HG03342 (cell line): ENCODE results near the gene IZUMO1.
"Not testable (repeated sequence)": the region's sequence is repeated elsewhere in the genome, so short reads cannot be mapped to it uniquely, and the experiment has no call there.

Source experiments
- ATAC-seq: cut with Tn5 transposase; IDR thresholded peaks from one replicate; pipeline ENCODE4 v1.9.1; 2021; ENCODE audit warnings: mild to moderate bottlenecking, moderate library complexity; ENCODE audit not compliant: unreplicated experiment

Gene IZUMO1

DNA sequence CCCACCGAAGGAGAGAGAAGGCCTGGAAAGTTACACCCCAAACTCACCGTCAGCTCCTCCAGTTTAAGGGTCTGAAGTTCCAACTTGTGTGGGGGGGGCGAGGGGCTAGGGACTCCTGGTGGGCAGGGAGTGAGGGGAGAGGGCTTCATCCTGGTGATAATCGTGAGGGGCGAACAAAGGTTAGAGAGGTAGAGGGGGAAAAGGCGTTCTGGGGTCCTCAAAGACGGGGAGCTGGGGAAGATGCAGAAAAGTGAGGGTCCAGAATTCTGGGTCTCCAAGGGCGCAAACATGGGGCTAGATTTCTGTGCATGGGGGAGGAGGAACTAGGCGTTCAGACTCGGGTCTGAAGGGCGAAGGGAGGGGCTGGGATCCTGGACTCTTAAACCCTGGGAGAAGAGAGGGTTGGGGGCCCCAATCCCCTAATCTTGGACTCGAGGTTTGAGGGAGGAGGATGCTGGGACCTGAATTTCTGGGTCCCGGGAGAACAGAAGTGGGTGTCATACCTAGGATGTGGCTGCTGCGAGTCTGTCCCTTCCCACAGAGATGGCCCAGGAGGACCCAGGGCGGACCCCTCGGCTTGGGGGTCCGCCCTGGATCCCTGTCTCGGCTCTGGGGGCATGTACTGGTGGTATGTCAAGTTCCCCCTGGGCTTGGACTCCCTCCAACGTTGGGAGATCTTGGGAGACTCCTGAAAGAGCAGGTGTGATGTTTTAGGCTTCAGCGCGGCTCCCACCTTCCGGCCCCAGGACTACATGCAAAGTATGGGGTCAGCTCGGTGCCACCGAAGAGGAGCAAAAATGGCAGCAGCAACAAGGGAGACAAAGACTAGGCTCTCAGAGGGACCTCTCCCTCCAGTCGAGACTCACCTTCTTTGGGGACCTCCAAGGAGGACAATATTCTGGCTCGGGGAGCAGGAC lies 31.7 kb downstream of the IZUMO1 start:
- ATAC-seq, result no peak

DNA sequence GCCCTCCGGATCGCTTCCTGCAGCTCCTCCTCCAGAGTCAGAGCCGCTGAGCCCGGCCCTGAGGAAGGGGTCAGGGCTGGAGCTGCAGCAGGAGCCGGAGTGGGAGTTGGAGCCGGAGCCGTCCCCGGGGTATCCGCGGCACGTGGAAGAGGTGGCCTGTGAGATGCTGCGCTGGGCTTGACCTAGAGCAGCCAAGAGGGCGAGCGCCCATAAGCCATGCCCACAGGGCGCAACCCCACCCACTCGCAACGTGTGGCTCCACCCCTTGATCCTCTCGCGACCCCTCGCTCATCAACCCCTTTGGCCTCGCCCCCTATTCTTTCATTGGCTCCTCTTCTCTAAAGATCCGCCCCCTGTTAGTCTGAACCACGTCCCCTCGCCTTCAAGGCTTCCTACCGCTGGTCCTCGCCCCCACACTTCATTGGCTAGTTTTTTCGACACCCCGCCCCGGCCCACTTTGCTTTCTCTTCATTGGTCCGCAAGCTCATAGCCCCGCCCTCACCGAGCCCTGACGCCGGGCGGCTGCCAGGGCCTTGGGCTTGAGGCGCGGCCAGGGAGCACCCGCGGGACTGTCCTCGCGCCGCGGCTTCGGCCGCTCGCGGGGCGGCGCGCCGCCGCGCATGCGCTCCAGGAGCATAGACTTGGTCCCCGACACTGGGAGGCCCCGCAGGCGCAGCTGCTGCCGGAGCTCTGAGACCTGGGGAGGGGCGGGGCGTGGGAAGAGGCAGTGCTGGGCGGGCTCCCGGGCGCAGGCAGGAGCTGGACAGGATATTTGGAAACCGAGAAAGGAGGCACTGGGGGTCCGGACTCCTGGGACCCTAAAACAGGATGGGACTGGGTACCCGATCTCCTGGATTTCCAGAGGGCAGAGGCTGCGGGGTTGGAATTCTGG lies 32.6 kb downstream of the IZUMO1 start:
- ATAC-seq, result peak; percentile 81

GRCh38 chr19:48713041-48713863 lies 33.5 kb downstream of the IZUMO1 start:
- ATAC-seq, result no peak

GRCh38 chr19:48711106-48711662 lies 35.5 kb downstream of the IZUMO1 start:
- no peak for ATAC-seq

DNA sequence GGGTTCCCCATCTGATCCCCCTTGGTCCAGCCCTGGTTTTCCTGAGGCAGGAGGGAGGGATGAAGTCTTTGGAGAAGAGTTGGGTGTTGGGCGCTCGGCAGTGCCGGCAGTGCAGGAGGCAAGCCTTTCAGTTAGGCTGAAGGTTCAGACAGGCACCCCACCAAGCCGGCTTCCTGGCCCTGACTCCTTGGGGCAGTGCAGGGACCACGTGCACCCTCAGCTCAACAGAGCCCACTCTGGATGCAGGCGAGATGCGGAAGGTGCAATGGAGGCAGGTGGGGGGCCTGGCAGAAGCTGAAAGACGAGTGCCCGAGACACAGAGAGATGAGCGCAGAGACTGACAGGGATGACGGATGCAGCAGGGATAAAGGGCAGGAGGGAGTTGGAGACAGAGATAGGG lies 38.2 kb downstream of the IZUMO1 start:
- no peak for ATAC-seq

DNA sequence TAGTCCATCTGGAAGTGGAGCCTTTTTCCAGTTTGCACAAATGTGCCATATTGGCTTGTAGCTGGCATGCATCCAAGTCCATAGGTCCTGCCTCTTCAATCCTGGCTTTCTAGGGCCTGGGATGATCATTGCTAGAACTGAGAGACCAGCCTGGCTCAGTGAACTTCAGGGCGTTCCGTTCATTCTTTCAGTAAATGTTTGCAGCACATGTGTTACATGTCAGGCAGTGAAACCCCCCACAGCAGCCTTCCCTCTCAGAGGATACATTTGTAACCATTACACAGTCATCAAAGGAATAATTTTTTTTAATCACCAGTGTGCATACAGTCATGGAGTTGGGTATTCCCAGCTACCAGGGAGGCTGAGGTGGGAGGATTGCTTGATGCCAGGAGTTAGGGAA lies 41.3 kb downstream of the IZUMO1 start:
- no peak for ATAC-seq

GRCh38 chr19:48703316-48703715 lies 43.4 kb downstream of the IZUMO1 start:
- no peak for ATAC-seq

DNA sequence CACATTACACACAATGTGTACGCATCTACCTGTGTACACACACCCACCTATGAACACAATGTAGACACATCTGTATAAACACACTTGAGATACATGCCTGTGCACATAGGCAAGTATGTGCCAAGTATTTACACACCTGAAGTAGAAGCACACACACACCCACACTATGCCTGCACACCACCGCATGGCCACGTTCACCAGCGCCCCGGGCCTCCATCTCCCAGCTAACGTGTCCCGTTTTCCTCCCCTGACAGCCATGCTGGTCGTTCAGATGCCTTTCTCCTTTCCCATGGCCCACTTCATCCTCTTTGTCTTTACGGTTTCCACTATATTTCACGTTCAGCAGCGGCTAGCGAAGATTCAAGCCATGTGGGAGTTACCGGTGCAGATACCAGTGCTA lies 44.0 kb downstream of the IZUMO1 start:
- ATAC-seq, result no peak

GRCh38 chr19:48698046-48698445 lies 48.7 kb downstream of the IZUMO1 start:
- no peak for ATAC-seq

DNA sequence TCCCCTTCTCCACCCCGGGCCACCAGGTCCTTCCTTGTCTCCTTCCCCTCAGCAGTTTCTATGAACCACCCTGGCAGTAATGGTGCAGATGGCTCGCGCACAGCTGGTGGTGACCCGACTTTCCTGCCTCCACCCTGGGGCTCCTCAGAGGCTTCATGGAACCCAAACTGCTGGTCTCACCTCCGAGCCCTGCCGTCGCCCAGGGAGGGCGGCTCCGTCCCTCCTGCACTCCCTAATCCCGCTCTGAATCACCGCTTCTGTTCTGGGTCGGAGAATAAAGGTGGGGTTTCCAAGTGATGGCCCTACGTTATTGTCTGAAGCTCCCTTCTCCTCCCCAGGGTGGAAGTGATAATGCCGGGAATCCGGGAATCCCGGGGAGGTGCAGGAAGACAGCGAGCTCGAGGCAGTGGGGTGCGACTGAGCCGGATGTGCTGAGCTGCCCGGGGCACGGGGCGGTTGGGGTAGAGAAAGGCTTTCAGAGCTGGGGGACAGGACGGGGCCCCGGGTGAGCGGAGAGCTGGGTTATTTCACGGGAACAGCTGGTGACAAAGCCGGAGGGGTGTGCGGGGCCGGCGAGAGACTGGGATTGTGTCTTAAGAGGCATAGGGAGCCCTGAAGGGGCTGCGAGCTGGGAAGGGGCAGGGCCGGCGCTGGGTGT lies 50.2 kb downstream of the IZUMO1 start:
- ATAC-seq, result no peak

DNA sequence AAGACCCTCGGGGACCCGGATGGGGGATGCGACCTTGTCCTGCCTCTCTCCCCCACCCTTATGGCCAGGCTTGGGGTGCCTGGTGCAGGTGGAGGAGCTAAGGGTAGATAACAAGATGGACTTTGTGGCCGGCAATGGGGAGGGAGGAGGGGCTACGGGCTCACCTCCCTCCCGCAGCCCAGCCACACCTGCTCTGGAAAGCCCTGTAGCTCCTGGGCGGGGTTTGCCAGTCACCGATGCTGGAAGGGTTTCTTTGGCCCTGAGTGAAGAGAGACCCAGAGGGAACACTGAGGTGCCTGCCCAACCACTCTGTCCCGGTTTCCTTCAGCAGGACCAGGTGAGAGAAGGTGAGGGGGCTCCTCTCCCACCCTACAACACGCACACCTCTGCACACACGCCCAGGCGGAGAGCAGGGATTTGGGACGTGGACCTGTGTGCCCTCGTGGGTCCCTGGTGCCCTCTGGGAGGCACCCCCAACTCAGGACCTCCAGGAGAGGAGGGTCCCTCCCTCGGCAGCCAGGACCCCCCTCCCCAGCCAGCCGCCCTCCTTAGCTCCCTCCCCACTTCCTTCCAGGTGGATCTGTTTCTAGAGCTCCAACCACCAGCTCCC lies 50.9 kb downstream of the IZUMO1 start, which contains the start of gene FUT2:
TSS of gene FUT2 (plus strand) at position 229 of the 610 bp plus-strand sequence. CDS start 6,986 bp downstream, outside the sequence.
- no peak for ATAC-seq

DNA sequence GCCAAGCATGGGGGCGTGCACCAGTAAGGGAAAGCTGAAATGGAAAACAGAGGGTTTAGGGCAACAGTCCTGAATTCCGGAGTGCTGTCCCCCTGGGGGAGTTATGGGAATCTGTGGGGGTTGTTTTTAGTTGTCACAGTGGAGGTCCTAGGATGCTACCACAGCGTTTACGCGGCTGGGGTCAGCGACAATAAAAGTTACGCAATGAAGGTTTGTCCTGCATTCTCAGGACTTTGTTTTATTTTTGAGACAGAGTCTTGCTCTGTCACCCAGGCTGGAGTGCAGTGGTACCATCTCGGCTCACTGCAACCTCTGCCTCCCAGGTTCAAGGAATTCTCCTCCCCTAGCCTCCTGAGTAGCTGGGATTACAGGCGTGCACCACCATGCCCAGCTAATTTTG lies 53.1 kb downstream of the IZUMO1 start:
- ATAC-seq, result not testable (repeated sequence)
